ENCODE measurements around the gene DGCR2. TPM values are rescaled to one million over a fixed set of nuclear protein-coding genes. Genes with fewer than 3 reads are reported as not detected.

DGCR2 gene
- total and polyA plus RNA-seq, 9 donors = 23.9 to 71.9 (median 59.1) TPM

GRCh38 chr22:19022755-19023154 is 99.5 kb downstream of the DGCR2 start:
- TF ChIP-seq POLR2A (IDR thresholded peaks at IDR 0.05) = no peak
- no peak for TF ChIP-seq EP300 (IDR thresholded peaks at IDR 0.05)
- no peak for TF ChIP-seq CTCF (IDR thresholded peaks at IDR 0.05)
- H3K27me3 ChIP-seq = no peaks in the 10 kb centered on the region
- no peaks in the 10 kb centered on the region for H3K9me3 ChIP-seq
- intact Hi-C loops (cut with DNase I) = no loop called here
- 46 to 64% (median 49%) methylated on average over 8 of the region's 8 CpGs for WGBS, 3 donors
- DNase-seq = no peak
- no peak overlapping the region for H3K4me3 ChIP-seq
- H3K36me3 ChIP-seq = no peaks in the 10 kb centered on the region
- no peak overlapping the region for H3K27ac ChIP-seq
- H3K4me1 ChIP-seq (ENCODE audit: insufficient read depth) = no peaks in the 10 kb centered on the region

- WGBS, 3 donors = 46 to 58% (median 51%) methylated on average over 7 of the region's 7 CpGs
- Histone ChIP-seq H3K4me3 (no peak overlapping the region), H3K27ac (no peak overlapping the region), H3K4me1 (ENCODE audit: insufficient read depth) (no peaks in the 10 kb centered on the region), H3K36me3 (no peaks in the 10 kb centered on the region), H3K9me3 (no peaks in the 10 kb centered on the region), H3K27me3 (no peaks in the 10 kb centered on the region)
- intact Hi-C loops (cut with DNase I) = no loop called here
- no peak for DNase-seq
- TF ChIP-seq POLR2A (IDR thresholded peaks at IDR 0.05) = no peak
- TF ChIP-seq CTCF (IDR thresholded peaks at IDR 0.05) = no peak
- TF ChIP-seq EP300 (IDR thresholded peaks at IDR 0.05) = no peak
These were observed 102.6 kb downstream of the DGCR2 start for GRCh38 chr22:19019679-19020032.

GRCh38 chr22:19019029-19019678 is 103.1 kb downstream of the DGCR2 start:
- no peaks in the 10 kb centered on the region for H3K4me1 ChIP-seq (ENCODE audit: insufficient read depth)
- no peak for DNase-seq
- H3K27me3 ChIP-seq = no peaks in the 10 kb centered on the region
- H3K27ac ChIP-seq = no peak overlapping the region
- no peak overlapping the region for H3K4me3 ChIP-seq
- no peaks in the 10 kb centered on the region for H3K9me3 ChIP-seq
- H3K36me3 ChIP-seq = no peaks in the 10 kb centered on the region
- intact Hi-C loops (cut with DNase I) = no loop called here
- TF ChIP-seq POLR2A (IDR thresholded peaks at IDR 0.05) = no peak
- no peak for TF ChIP-seq CTCF (IDR thresholded peaks at IDR 0.05)
- TF ChIP-seq EP300 (IDR thresholded peaks at IDR 0.05) = no peak
- 88 to 90% (median 90%) methylated on average over 19 of the region's 19 CpGs for WGBS, 3 donors

- intact Hi-C loops (cut with DNase I) = no loop called here
- no peaks in the 10 kb centered on the region for H3K36me3 ChIP-seq
- no peaks in the 10 kb centered on the region for H3K9me3 ChIP-seq
- no peak overlapping the region for H3K4me3 ChIP-seq
- no peaks in the 10 kb centered on the region for H3K4me1 ChIP-seq (ENCODE audit: insufficient read depth)
- no peak for DNase-seq
- 76 to 84% (median 82%) methylated on average over 4 of the region's 4 CpGs for WGBS, 3 donors
- no peak for TF ChIP-seq CTCF (IDR thresholded peaks at IDR 0.05)
- no peak for TF ChIP-seq EP300 (IDR thresholded peaks at IDR 0.05)
- no peak for TF ChIP-seq POLR2A (IDR thresholded peaks at IDR 0.05)
- H3K27me3 ChIP-seq = no peaks in the 10 kb centered on the region
- no peak overlapping the region for H3K27ac ChIP-seq
These were observed 104.0 kb downstream of the DGCR2 start for GRCh38 chr22:19018256-19018655.
